ENCODE data around the gene SUPT3H. TPM values are rescaled to one million over a fixed set of nuclear protein-coding genes. Genes with fewer than 3 reads are reported as not detected.

SUPT3H gene
- total RNA-seq, 1 donor from 2014 or later = 23.2 TPM

DNA sequence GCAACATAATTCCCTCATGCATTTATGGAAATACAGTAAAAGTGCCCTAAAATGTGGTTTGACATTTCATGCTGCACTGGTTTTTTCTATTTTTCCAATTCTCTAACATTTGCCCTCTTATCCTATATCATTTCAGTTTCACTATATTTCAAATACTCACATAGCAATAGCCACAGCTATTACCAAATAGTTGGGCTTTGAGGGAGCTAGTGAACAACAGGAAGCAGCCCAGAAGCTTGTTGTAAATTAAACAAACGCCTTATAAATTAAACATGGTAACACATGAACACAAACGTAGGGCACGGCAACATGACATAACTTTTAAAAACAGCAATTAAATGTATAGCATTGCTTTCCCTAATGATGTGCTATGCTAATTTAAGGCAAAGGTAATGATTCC lies 521.3 kb downstream of the SUPT3H start:
- TF ChIP-seq, protein P1, sequence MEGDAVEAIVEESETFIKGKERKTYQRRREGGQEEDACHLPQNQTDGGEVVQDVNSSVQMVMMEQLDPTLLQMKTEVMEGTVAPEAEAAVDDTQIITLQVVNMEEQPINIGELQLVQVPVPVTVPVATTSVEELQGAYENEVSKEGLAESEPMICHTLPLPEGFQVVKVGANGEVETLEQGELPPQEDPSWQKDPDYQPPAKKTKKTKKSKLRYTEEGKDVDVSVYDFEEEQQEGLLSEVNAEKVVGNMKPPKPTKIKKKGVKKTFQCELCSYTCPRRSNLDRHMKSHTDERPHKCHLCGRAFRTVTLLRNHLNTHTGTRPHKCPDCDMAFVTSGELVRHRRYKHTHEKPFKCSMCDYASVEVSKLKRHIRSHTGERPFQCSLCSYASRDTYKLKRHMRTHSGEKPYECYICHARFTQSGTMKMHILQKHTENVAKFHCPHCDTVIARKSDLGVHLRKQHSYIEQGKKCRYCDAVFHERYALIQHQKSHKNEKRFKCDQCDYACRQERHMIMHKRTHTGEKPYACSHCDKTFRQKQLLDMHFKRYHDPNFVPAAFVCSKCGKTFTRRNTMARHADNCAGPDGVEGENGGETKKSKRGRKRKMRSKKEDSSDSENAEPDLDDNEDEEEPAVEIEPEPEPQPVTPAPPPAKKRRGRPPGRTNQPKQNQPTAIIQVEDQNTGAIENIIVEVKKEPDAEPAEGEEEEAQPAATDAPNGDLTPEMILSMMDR (IDR thresholded peaks at IDR 0.05; ENCODE audit: unreplicated experiment) = no peak
- peaks cover 58% of the 10 kb centered on the region for H3K4me1 Mint-ChIP-seq
- H3K27me3 Mint-ChIP-seq (ENCODE audit: low read depth) = no peaks in the 10 kb centered on the region

DNA sequence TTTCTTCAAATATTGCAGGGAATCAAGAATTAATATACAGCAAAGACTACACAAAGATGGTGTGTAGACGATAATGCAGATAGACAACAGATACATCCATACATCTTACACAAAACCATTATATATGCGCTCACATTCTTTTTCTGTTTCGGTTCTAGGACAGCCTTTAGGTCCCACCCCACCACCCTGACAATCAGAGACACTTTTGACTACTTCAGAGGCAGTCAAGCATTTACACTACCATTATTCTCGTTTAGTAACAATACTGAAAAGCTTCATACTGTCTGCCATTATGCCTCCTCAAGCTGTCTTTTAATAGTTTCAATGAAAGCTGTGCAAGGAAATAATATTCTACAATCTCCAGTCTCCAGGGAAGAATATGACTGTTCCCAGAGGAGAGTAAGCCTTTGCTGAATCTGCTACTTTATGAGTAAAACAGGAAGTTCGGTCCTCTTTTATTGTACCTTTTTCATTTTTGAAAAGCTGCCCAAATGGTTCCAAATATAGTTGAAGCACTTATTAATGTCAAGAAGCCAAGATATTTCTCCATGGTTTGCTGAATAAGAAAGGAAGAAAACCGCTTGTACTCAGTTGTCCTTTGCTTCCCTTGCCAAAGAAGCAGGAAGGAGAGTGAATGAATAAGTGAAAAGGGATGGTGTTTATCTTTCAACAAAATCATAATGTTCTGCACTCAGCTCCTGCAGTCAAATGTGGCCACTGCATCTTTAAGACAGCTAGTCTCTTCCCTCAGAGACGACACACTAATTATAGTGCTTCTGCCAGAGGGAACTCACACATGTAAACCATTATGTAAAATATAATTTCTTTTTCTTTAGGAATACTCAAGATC lies 521.9 kb downstream of the SUPT3H start:
- Mint-ChIP-seq H3K4me1 (peaks cover 58% of the 10 kb centered on the region), H3K9me3 (no peaks in the 10 kb centered on the region), H3K36me3 (no peaks in the 10 kb centered on the region), H3K27me3 (ENCODE audit: low read depth) (no peaks in the 10 kb centered on the region), H3K27ac (peak overlapping the region; percentile 47), H3K4me3 (no peak overlapping the region)
- DNase-seq (ENCODE audit: low spot score in 2 of 2, unreplicated experiment in 2 of 2) = no peak
- TF ChIP-seq, protein P1 (IDR thresholded peaks at IDR 0.05; ENCODE audit: unreplicated experiment) = no peak

More for the DNA sequence above, 521.3 kb downstream of the SUPT3H start:
- no peak overlapping the region for H3K4me3 Mint-ChIP-seq
- no peaks in the 10 kb centered on the region for H3K9me3 Mint-ChIP-seq
- H3K27ac Mint-ChIP-seq = no peak overlapping the region
- no peaks in the 10 kb centered on the region for H3K36me3 Mint-ChIP-seq
- DNase-seq (ENCODE audit: low spot score in 2 of 2, unreplicated experiment in 2 of 2) = no peak

GRCh38 chr6:44854712-44855443 lies 522.9 kb downstream of the SUPT3H start:
- H3K27me3 Mint-ChIP-seq (ENCODE audit: low read depth) = no peaks in the 10 kb centered on the region
- no peaks in the 10 kb centered on the region for H3K9me3 Mint-ChIP-seq
- TF ChIP-seq, protein P1 (IDR thresholded peaks at IDR 0.05; ENCODE audit: unreplicated experiment) = no peak
- H3K4me1 Mint-ChIP-seq = peaks cover 52% of the 10 kb centered on the region
- H3K27ac Mint-ChIP-seq = no peak overlapping the region
- DNase-seq (ENCODE audit: low spot score in 2 of 2, unreplicated experiment in 2 of 2) = no peak
- no peaks in the 10 kb centered on the region for H3K36me3 Mint-ChIP-seq
- H3K4me3 Mint-ChIP-seq = no peak overlapping the region

DNA sequence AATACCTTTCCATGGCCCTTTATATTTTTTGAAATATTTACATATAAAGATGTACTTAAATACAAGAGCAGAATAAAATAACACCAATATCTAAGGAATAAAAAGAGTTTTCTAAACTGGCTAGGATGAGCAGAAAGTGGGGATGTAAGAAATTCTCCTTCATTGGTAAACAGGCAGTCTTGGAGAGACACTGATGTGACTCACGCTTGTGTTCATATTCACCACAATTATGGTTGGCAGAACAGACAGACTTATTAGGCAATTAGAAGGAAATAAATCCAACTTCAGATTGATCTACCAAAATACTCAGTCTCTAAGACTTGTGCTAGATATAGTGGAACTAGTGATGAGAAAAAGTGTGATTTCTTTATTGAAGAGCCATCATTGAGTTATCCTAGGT lies 526.6 kb downstream of the SUPT3H start:
- H3K4me3 Mint-ChIP-seq = no peak overlapping the region
- TF ChIP-seq, protein P1 (IDR thresholded peaks at IDR 0.05; ENCODE audit: unreplicated experiment) = no peak
- H3K4me1 Mint-ChIP-seq = peaks cover 24% of the 10 kb centered on the region
- no peak for DNase-seq (ENCODE audit: low spot score in 2 of 2, unreplicated experiment in 2 of 2)
- H3K36me3 Mint-ChIP-seq = no peaks in the 10 kb centered on the region
- H3K27ac Mint-ChIP-seq = no peak overlapping the region
- no peaks in the 10 kb centered on the region for H3K9me3 Mint-ChIP-seq
- no peaks in the 10 kb centered on the region for H3K27me3 Mint-ChIP-seq (ENCODE audit: low read depth)

GRCh38 chr6:44850312-44850711 lies 527.4 kb downstream of the SUPT3H start:
- TF ChIP-seq, protein P1 (IDR thresholded peaks at IDR 0.05; ENCODE audit: unreplicated experiment) = no peak
- Mint-ChIP-seq H3K4me3 (no peak overlapping the region), H3K9me3 (no peaks in the 10 kb centered on the region), H3K27me3 (ENCODE audit: low read depth) (no peaks in the 10 kb centered on the region), H3K36me3 (no peaks in the 10 kb centered on the region), H3K27ac (no peak overlapping the region), H3K4me1 (peaks cover 16% of the 10 kb centered on the region)
- DNase-seq (ENCODE audit: low spot score in 2 of 2, unreplicated experiment in 2 of 2) = no peak
